DMS153 (cell line): ENCODE data around the gene RASGRP2.

ENCODE experiments used
- DNase-seq: peaks from one replicate; lab custom pipeline; 2025; lab: John Stamatoyannopoulos, UW

The RASGRP2 gene

GRCh38 chr11:64739871-64740270 lies 4.1 kb downstream of the RASGRP2 start:
- no peak for DNase-seq

DNA sequence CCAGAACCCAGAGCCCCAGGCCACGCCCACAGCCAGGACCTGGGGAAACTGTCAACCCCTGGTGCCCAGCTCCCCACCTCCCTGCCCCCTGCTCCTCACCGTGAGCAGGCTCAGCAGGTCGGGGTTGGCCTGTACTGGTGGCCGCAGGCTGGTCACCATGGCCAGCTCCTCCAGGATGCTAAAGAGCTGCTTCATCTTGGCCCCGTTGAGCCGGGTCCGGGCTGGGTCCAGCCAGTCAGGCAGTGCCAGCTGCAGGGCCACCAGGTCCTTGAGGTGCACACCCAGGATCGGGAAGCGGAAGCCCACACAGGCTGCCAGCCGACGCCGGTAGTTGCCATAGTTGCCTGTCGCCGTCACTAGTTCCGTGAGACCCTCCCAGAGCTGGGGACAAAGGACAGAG lies 7.3 kb downstream of the RASGRP2 start:
- no peak for DNase-seq

DNA sequence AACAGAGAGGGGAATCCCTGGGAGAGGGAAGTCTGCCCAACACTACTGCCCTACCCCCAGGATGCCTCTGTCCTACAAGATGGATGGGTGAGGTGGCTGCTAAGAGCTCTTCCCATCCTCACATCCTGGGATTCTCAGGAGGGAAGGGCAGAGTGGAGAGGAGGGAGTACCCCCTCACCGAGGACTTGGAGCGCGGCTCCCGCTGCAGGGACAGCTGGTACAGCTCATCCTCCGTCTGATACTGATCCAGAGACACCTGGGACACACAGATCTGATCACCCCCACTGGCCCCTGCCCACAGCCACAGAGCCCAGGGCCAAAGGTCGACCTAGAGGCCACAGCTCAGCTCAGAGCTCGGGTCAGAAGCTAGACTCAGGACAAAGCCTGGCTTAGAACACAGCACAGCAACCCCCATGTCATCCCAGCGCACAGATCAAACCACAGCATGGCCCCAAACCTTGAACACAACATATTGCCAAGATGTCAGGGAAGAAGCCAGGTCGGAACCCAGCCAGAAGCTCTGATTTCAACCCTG lies 8.2 kb downstream of the RASGRP2 start:
- DNase-seq, result no peak

DNA sequence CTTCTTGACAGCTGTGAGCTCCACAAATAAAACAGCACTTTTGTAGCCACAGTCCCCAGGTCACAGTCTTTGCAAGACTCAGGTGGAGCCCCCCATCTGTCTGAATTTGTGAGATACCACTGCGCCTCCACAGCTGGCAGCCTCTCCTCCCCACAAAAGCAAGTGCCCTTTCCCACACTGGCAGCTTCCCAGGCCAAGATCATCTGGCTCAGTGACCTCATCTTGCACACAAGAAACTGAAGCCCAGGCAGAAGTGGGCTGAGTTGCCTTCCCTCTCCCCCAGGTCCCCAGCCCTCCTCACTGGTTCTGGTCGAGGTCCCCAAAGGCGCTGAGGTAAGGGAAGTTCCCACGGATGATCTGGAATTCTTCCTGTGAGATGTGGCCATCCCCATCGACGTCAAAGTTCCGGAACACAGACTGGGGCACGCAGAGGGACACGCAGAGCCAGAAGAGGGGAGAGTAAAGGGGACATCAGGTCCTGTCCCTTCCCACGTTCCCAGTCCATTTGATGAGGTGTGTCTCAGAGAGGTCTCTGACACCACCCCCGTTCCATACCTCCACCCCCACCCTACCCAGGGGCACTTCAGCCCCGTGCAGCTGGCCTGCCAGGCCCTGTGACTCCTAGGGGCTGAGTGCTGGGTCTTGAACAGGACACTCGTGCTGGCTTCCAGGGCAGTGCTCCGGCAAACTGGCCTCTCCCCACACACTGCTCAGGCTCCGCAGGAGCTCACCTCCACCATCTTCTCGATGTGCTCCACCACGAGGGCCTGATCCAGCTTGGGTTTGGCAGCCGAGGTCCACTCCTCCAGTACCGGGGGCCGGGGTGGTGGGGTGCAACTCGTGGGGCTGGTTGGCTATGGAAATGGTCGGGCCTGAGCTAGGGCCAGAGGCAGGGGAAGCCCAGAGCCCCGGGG lies 8.9 kb downstream of the RASGRP2 start:
- no peak for DNase-seq

GRCh38 chr11:64731601-64732000 lies 12.3 kb downstream of the RASGRP2 start:
- no peak for DNase-seq

GRCh38 chr11:64729851-64730382 lies 14.0 kb downstream of the RASGRP2 start:
- DNase-seq, result no peak

DNA sequence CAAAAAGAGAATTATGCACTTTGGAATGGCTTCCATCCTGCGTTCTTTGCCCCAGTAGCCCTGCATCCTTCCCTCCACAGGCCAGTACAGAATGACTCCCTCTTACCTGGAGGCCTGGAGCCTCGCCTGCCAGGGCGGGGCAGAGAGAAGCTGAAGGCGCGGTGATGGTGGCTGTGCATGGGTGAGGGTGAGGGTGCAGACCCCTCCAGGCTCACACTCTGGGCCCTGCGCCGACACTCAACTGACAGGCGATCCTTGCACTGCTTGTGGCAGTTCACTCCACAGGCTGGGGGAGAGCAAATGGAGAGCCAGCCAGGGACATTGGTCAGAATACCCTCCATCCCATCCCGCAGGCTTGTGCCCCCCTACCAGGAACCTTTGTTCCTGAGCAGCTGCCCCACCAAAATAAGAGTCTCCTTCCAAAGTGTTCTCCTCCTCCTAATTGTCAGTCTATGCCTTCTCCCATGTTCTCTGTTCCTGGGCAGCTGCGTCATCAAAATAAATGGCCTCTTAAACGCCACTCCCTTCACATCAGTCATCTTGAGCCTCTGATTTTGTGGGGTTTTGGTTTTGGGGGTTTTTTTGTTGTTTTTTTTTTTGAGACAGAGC lies 15.1 kb downstream of the RASGRP2 start:
- DNase-seq, result no peak

GRCh38 chr11:64726867-64727530 lies 16.9 kb downstream of the RASGRP2 start:
- DNase-seq, result no peak

- no peak for DNase-seq
Measured at GRCh38 chr11:64726211-64726641, 17.7 kb downstream of the RASGRP2 start.

DNA sequence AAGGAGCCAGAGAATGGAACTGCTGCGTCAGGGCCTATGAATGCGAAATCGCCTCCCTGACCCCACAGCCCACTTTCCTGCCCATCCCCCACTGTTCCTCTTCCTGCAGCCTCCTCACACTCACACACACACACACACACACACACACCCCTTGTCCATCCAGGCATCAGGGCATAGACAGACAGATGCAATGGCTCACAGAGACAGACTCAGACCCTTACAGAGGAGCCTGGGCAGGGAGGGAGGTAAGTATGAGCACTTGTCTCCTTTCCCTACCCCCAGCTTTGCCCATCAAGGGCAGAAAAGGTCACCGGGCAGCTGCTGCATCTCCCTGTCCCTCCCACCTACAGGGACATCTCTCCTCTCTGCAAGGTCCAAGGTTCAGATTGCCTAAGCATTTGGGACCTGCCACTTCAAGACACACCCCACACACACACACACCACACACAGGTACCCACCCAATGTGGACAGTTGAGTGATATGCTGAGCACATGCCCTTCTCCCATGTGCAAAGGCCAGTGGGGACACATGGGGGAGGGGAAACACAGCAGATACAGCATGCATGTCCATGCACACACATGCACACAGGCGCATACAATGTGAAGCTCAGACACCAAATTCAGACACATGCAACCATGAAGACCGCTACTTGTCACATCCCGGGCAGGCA lies 18.9 kb downstream of the RASGRP2 start:
- DNase-seq, result no peak

GRCh38 chr11:64723907-64724862 lies 19.8 kb downstream of the RASGRP2 start:
- no peak for DNase-seq

GRCh38 chr11:64723117-64723906 lies 20.6 kb downstream of the RASGRP2 start, which contains the start of gene NRXN2:
Gene NRXN2, minus strand, starts transcription at chr11:64723197. Its CDS starts 9,498 bp downstream, at chr11:64713699.
- DNase-seq, result peak; percentile 71

DNA sequence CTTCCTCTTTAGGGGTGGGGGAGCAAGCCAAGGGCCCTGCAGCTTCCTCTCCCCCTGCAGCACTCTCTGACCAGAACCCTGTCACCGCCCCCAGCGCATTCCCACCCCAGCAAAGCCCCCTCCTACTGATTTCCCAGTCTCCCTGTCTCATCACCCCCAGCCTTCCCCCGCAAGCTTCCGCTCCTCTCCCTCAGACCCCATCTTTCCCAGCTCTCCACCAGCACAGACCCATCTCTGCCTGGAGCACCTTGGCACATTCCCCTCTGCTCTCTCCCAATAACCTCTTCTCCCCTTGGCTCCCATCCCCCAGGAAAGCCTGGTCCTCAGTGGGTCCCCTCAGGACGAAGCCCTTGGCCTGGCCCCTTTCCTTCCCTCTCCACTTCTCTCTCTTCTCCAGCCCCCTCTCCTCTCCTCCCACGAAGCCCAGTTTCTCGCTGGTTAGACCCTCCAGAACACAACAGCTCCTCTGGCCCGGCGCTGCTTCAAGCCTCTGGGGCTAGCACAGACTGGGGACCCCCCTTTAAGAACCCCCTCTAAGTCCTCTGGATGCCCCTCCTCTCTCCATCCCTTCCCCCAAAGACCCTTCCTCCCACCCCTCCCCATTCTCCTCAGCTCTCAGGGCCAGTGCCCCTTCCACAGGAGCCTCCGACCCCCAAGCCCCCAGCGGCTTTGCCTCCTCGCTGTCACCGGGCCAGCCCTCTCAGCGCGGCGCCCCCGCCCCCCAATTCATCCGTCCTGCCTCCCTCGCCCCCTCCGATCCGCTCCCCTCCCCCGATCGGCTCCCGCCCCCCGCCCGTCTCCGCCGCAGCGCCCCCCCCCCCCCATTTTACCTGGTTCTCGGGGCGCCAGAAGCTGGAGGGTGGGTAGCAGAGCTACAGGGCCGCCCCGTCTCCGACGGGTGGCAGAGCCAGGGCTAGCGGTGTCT lies 21.5 kb downstream of the RASGRP2 start:
- no peak for DNase-seq

DNA sequence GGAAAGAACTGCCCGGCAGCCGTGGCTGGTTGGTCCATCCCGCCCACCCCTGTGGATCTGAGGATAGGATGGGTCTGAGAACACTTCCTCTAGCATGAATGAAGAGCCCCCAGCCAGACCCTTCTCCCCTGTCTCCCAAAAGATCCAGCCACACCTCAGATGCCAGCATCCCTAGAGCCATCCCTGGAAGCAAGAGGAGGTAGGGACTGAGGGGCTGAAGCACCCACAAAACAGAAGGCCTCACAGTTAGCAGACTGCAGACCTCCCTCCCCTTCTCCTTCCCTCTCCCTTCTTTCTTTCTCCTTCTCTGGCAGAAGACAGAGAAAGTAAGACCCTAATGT lies 22.6 kb downstream of the RASGRP2 start:
- no peak for DNase-seq

- DNase-seq, result no peak
Measured at GRCh38 chr11:64720640-64721358, 23.1 kb downstream of the RASGRP2 start.

- DNase-seq, result no peak
Measured at GRCh38 chr11:64720167-64720566, 23.8 kb downstream of the RASGRP2 start.

GRCh38 chr11:64719406-64719805 lies 24.5 kb downstream of the RASGRP2 start:
- no peak for DNase-seq

DNA sequence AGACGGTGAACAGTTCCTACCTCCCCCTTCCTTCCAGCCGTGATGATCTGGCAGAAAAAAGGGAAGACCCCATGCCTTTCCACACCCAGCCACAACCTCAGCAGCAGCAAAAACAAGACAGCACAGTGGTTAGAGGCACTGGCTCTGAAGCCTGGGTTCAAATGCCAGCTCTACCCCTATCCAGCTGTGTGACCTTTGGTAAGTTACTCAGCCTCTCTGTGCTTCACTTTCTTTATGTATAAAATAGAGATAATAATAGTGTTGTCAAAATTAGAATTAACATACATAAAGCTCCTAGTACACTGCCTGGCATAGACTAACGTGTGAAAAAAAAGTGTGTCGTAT lies 25.2 kb downstream of the RASGRP2 start:
- no peak for DNase-seq
